ENCODE data around the gene ROBO2.

ROBO2 gene

GRCh38 chr3:77459926-77460325 lies 420.0 kb downstream of the ROBO2 start:
- Histone ChIP-seq H3K36me3 (no peaks in the 10 kb centered on the region), H3K4me3 (ENCODE audit: low read depth, low read length) (no peak overlapping the region), H3K4me1 (peaks cover 5% of the 10 kb centered on the region), H3K9me3 (no peaks in the 10 kb centered on the region), H3K27me3 (no peaks in the 10 kb centered on the region)
- TF ChIP-seq CTCF (IDR thresholded peaks at IDR 0.05; ENCODE audit: low read depth, low read length), result no peak
- DNase-seq, result no peak

GRCh38 chr3:77460326-77460725 lies 420.4 kb downstream of the ROBO2 start:
- no peak overlapping the region for H3K4me3 ChIP-seq (ENCODE audit: low read depth, low read length)
- no peak for TF ChIP-seq CTCF (IDR thresholded peaks at IDR 0.05; ENCODE audit: low read depth, low read length)
- DNase-seq, result no peak

GRCh38 chr3:77462951-77463350 lies 423.1 kb downstream of the ROBO2 start:
- Histone ChIP-seq H3K4me1 (no peaks in the 10 kb centered on the region), H3K9me3 (no peaks in the 10 kb centered on the region), H3K4me3 (ENCODE audit: low read depth, low read length) (no peak overlapping the region), H3K27me3 (no peaks in the 10 kb centered on the region), H3K36me3 (no peaks in the 10 kb centered on the region)
- no peak for TF ChIP-seq CTCF (IDR thresholded peaks at IDR 0.05; ENCODE audit: low read depth, low read length)
- DNase-seq, result no peak

More at GRCh38 chr3:77460326-77460725, 420.4 kb downstream of the ROBO2 start:
- Histone ChIP-seq H3K36me3 (no peaks in the 10 kb centered on the region), H3K9me3 (no peaks in the 10 kb centered on the region), H3K4me1 (peaks cover 5% of the 10 kb centered on the region), H3K27me3 (no peaks in the 10 kb centered on the region)

- Histone ChIP-seq H3K4me3 (ENCODE audit: low read depth, low read length) (no peak overlapping the region), H3K9me3 (no peaks in the 10 kb centered on the region), H3K4me1 (peaks cover 4% of the 10 kb centered on the region; the same call in 1 of the 2 replicates), H3K36me3 (no peaks in the 10 kb centered on the region), H3K27me3 (no peaks in the 10 kb centered on the region)
- TF ChIP-seq CTCF (IDR thresholded peaks at IDR 0.05; ENCODE audit: low read depth, low read length), result no peak
- no peak for DNase-seq
Observed at GRCh38 chr3:77464111-77464688, 424.3 kb downstream of the ROBO2 start.

GRCh38 chr3:77466562-77467115 lies 426.7 kb downstream of the ROBO2 start:
- Histone ChIP-seq H3K27me3 (no peaks in the 10 kb centered on the region), H3K36me3 (no peaks in the 10 kb centered on the region), H3K4me3 (ENCODE audit: low read depth, low read length) (no peak overlapping the region), H3K4me1 (peaks cover 4% of the 10 kb centered on the region; the same call in 1 of the 2 replicates), H3K9me3 (no peaks in the 10 kb centered on the region)
- no peak for TF ChIP-seq CTCF (IDR thresholded peaks at IDR 0.05; ENCODE audit: low read depth, low read length)
- no peak for DNase-seq
